OCI-LY3 (cell line): Measurements from ENCODE around the gene TTC28.

Source experiments
- H2AFZ ChIP-seq: fragments of 200-600, 300-600 bp; shearing (Covaris generic); 2 replicates; pipeline ENCODE4 v1.6.0; 2014; ENCODE audit warnings: antibody characterized with exemption, low read depth, low read length
- H3K27ac ChIP-seq: fragments of 200-600, 300-600 bp; sonication (generic); 2 replicates; pipeline ENCODE4 v1.5.1; 2014; ENCODE audit warnings: mild to moderate bottlenecking, low read length, moderate library complexity, mixed read lengths
- H3K27me3 ChIP-seq: fragments of 200-600, 300-600 bp; sonication (generic); 2 replicates; pipeline ENCODE4 v1.6.1; 2014; ENCODE audit warnings: low read depth, low read length, mixed read lengths
- H3K36me3 ChIP-seq: fragments of 200-600, 300-600 bp; sonication (generic); replicated peaks from 2 replicates; pipeline ENCODE3; 2014; ENCODE audit warnings: low read depth, low read length, mixed read lengths
- H3K4me1 ChIP-seq: fragments of 300-600, 200-600 bp; sonication (generic); 2 replicates; pipeline ENCODE4 v1.6.1; 2014; ENCODE audit warnings: low read length, mixed read lengths
- H3K4me2 ChIP-seq: fragments of 200-600, 300-600 bp; sonication (generic); 2 replicates; pipeline ENCODE4 v1.6.1; 2014; ENCODE audit warnings: low read length, mixed read lengths
- H3K4me3 ChIP-seq: fragments of 300-600, 200-600 bp; sonication (generic); 2 replicates; pipeline ENCODE4 v1.5.1; 2014; ENCODE audit warnings: antibody characterized with exemption, mild to moderate bottlenecking, low read length, moderate library complexity
- H3K79me2 ChIP-seq: fragments of 300-600, 200-600 bp; shearing (Covaris generic); 2 replicates; pipeline ENCODE4 v1.6.1; 2014; ENCODE audit warnings: mild to moderate bottlenecking, low read length, mixed read lengths
- H3K9ac ChIP-seq: fragments of 300-600, 200-600 bp; shearing (Covaris generic); 2 replicates; pipeline ENCODE4 v1.6.0; 2014; ENCODE audit warnings: mild to moderate bottlenecking, low read length, moderate library complexity
- H3K9me3 ChIP-seq: fragments of 200-600, 300-600 bp; shearing (Covaris generic); 2 replicates; pipeline ENCODE4 v1.6.1; 2014; ENCODE audit warnings: low read length, mixed read lengths; ENCODE audit not compliant: insufficient read depth
- H4K20me1 ChIP-seq: fragments of 200-600, 300-600 bp; sonication (generic); 2 replicates; pipeline ENCODE4 v1.6.1; 2016; ENCODE audit warnings: low read length, mixed read lengths; ENCODE audit not compliant: insufficient read depth
- CTCF ChIP-seq: fragments of 200-600, 300-600 bp; sonication (generic); IDR thresholded peaks from 2 replicates; pipeline ENCODE4 v1.5.1; 2014; ENCODE audit warnings: antibody characterized with exemption, low read length, low read depth
- EZH2phosphoT487 ChIP-seq: fragments of 200-600 bp; shearing (Covaris generic); IDR thresholded peaks from 2 replicates; pipeline ENCODE4 v1.6.1; 2018; ENCODE audit warnings: antibody characterized with exemption, mixed run types, low read depth

The TTC28 gene

GRCh38 chr22:28029956-28030355, 649.7 kb downstream of the TTC28 start:
- H3K4me1 ChIP-seq: no peaks in the 10 kb centered on the region
- H3K9me3 ChIP-seq: no peaks in the 10 kb centered on the region
- H3K9ac ChIP-seq: no peak overlapping the region
- no peaks in the 10 kb centered on the region for H3K36me3 ChIP-seq
- no peak overlapping the region for H3K4me2 ChIP-seq
- TF ChIP-seq CTCF (no peak), EZH2phosphoT487 (no peak)
- no peaks in the 10 kb centered on the region for H3K27me3 ChIP-seq
- no peak overlapping the region for H3K4me3 ChIP-seq
- H2AFZ ChIP-seq: no peak overlapping the region
- H3K27ac ChIP-seq: no peak overlapping the region
- H3K79me2 ChIP-seq: no peaks in the 10 kb centered on the region
- no peaks in the 10 kb centered on the region for H4K20me1 ChIP-seq

- no peak overlapping the region for H2AFZ ChIP-seq
- H3K4me1 ChIP-seq: no peaks in the 10 kb centered on the region
- H3K27me3 ChIP-seq: no peaks in the 10 kb centered on the region
- no peak overlapping the region for H3K27ac ChIP-seq
- H3K36me3 ChIP-seq: no peaks in the 10 kb centered on the region
- H3K79me2 ChIP-seq: no peaks in the 10 kb centered on the region
- no peak overlapping the region for H3K9ac ChIP-seq
- TF ChIP-seq EZH2phosphoT487 (no peak), CTCF (no peak)
- H3K9me3 ChIP-seq: no peaks in the 10 kb centered on the region
- no peak overlapping the region for H3K4me2 ChIP-seq
- H4K20me1 ChIP-seq: no peaks in the 10 kb centered on the region
- H3K4me3 ChIP-seq: no peak overlapping the region
These were observed 650.3 kb downstream of the TTC28 start for GRCh38 chr22:28029201-28029948.

- TF ChIP-seq EZH2phosphoT487 (no peak), CTCF (no peak)
- H3K27me3 ChIP-seq: no peaks in the 10 kb centered on the region
- H3K9me3 ChIP-seq: no peaks in the 10 kb centered on the region
- H3K9ac ChIP-seq: no peak overlapping the region
- no peak overlapping the region for H2AFZ ChIP-seq
- H3K4me1 ChIP-seq: no peaks in the 10 kb centered on the region
- no peaks in the 10 kb centered on the region for H4K20me1 ChIP-seq
- no peaks in the 10 kb centered on the region for H3K79me2 ChIP-seq
- no peaks in the 10 kb centered on the region for H3K36me3 ChIP-seq
- no peak overlapping the region for H3K4me2 ChIP-seq
- H3K27ac ChIP-seq: no peak overlapping the region
- H3K4me3 ChIP-seq: no peak overlapping the region
These were observed 651.9 kb downstream of the TTC28 start for GRCh38 chr22:28027453-28028448.
